ENCODE results near the gene CEP152. TPM values are rescaled to one million over a fixed set of nuclear protein-coding genes. Genes with fewer than 3 reads are reported as not detected.

The CEP152 gene
- total and polyA plus RNA-seq, 9 of the 15 experiments (the other 6 are each of a cell fraction or from before 2014, with no cell fraction given), result 9.9 to 43.0 (median 23.6) TPM

DNA sequence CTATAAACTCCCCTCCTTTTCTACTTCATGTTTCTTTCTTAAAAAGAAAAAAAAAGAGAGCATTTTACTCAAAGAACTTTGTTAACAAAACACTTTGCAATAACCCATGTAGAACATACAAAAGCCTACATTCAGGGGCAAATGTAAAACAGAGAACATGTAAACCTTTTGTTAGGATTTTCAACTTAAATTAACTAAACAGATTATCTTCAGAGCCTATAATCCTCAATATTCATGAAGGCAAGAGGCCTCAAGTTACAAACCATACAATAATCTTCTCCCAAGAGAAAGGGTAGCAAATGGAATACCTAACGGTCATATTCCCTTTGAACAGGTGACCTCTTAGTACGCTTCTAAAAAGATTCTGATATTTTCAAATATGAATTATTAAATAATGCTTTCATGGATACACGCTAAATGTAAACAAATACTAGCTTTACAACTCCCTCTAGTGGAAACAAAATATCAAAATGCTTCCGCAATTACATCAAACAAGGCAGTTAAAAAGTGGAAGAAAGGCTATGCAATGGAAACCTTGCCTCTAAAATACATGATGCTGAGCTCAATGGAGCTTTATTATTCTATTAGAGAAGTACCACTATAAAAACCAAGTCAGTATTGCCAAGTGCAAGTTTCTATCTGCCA lies 9.9 kb downstream of the CEP152 start:
- Histone ChIP-seq H3K4me1 (replicated peaks in 1 of 2; ENCODE audit: control insufficient read depth in 2 of 2, insufficient read depth in 2 of 2, low read length in 2 of 2) (peaks cover 0 to under 1% of the 10 kb centered on the region in 2 experiments; a peak in 1 of 5 replicates), H3K27ac (ENCODE audit: extremely low read depth, low read depth, low read length) (no peak overlapping the region), H4K20me1 (replicated peaks; ENCODE audit: control insufficient read depth, insufficient read depth, low read length) (no peaks in the 10 kb centered on the region), H3K9me3 (replicated peaks; ENCODE audit: control insufficient read depth, insufficient read depth, low read depth, low read length) (no peaks in the 10 kb centered on the region), H3K4me2 (ENCODE audit: insufficient read depth, low read length) (no peak overlapping the region), H3K27me3 (ENCODE audit: control insufficient read depth in 2 of 2, insufficient read depth in 2 of 2, low read length in 2 of 2) (no peaks in the 10 kb centered on the region), H3K36me3 (ENCODE audit: control insufficient read depth, insufficient read depth, low read length) (peaks cover 56% of the 10 kb centered on the region), H2AFZ (ENCODE audit: low read depth, low read length) (no peak overlapping the region; the same call in 1 of the 2 replicates), H3K4me3 (no peak overlapping the region), H3K79me2 (ENCODE audit: control insufficient read depth, insufficient read depth, low read length) (peaks cover 65% of the 10 kb centered on the region), H3K9me1 (ENCODE audit: control insufficient read depth, insufficient read depth, low read length) (no peaks in the 10 kb centered on the region), H3K9ac (ENCODE audit: insufficient read depth in 1 of 2, low read depth in 2 of 2, low read length in 2 of 2) (no peak overlapping the region)
- in situ Hi-C loops (cut with MboI) (loop anchor here (25.0 kb wide), 1 partner anchor 439 kb away; no protein-coding TSS in a partner anchor), intact Hi-C loops (cut with micrococcal nuclease) (loop anchor here (5.0 to 10.0 kb wide), 2 partner anchors 296 to 444 kb away; no protein-coding TSS in a partner anchor)
- WGBS (ENCODE audit: insufficient coverage, low coverage, missing lambda C conversion rate), result 23% methylated on average over 4 of the region's 4 CpGs
- DNase-seq (ENCODE audit: extremely low read depth in 1 of 4, low spot score in 3 of 4) (peak in 2 of 4 experiments; percentile 10 to 13), FAIRE-seq (peak; percentile 32), ATAC-seq (peak; percentile 50; the same call in 1 of the 3 replicates)
- ChIA-PET CTCF (ENCODE audit: low intra/inter-chr PET ratio) (interaction anchor here (0.6 to 1.4 kb wide), 4 partner anchors 16 to 444 kb away, joined by 3 to 4 read pairs (median 4); no protein-coding TSS in a partner anchor), POLR2A (interaction anchor here (0.6 to 2.3 kb wide), 2 partner anchors 11 to 89 kb away, joined by 3 to 11 read pairs; no protein-coding TSS in a partner anchor)
- BruUV-seq (replicated peaks), result no TSS peak
- TF ChIP-seq ZNF140 (CRISPR knock-in tag; IDR thresholded peaks at IDR 0.05), result no peak
- peak; percentile 36; the same call in 1 of the 2 replicates for TF ChIP-seq REST (IDR thresholded peaks at IDR 0.05; ENCODE audit: borderline replicate concordance)
- no peak for TF ChIP-seq REST (CRISPR knock-in tag; IDR thresholded peaks at IDR 0.05; ENCODE audit: low read depth)
- TF ChIP-seq RAD21 (CRISPR knock-in tag; conservative IDR thresholded peaks at IDR 0.05 in 1 of 2, IDR thresholded peaks at IDR 0.05 in 1 of 2), result peak; percentile 63 to 68
- no peak for TF ChIP-seq ZBTB49 (CRISPR knock-in tag; IDR thresholded peaks at IDR 0.05; ENCODE audit: borderline replicate concordance)
- TF ChIP-seq TRIM24 (IDR thresholded peaks at IDR 0.05), result no peak
- TF ChIP-seq JUNB (CRISPR knock-in tag; conservative IDR thresholded peaks at IDR 0.05), result no peak
- TF ChIP-seq, protein P1, sequence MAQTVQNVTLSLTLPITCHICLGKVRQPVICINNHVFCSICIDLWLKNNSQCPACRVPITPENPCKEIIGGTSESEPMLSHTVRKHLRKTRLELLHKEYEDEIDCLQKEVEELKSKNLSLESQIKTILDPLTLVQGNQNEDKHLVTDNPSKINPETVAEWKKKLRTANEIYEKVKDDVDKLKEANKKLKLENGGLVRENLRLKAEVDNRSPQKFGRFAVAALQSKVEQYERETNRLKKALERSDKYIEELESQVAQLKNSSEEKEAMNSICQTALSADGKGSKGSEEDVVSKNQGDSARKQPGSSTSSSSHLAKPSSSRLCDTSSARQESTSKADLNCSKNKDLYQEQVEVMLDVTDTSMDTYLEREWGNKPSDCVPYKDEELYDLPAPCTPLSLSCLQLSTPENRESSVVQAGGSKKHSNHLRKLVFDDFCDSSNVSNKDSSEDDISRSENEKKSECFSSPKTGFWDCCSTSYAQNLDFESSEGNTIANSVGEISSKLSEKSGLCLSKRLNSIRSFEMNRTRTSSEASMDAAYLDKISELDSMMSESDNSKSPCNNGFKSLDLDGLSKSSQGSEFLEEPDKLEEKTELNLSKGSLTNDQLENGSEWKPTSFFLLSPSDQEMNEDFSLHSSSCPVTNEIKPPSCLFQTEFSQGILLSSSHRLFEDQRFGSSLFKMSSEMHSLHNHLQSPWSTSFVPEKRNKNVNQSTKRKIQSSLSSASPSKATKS (CRISPR knock-in tag; IDR thresholded peaks at IDR 0.05), result no peak
